ENCODE measurements around the gene CHRD.

Gene CHRD

GRCh38 chr3:184361932-184362667 is 17.8 kb upstream of the CHRD start:
- peak in 1 of 2 donors; percentile 46 for DNase-seq

- peak; percentile 95 to 96 for DNase-seq
These were observed 16.9 kb upstream of the CHRD start for GRCh38 chr3:184362668-184363546.

GRCh38 chr3:184366619-184367289 is 13.1 kb upstream of the CHRD start:
- DNase-seq, result no peak

- no peak for DNase-seq
These were observed 11.7 kb upstream of the CHRD start for GRCh38 chr3:184368116-184368515.

- no peak for DNase-seq
These were observed 11.2 kb upstream of the CHRD start for GRCh38 chr3:184368586-184369183.

- DNase-seq, result peak; percentile 65 to 66
These were observed 8.3 kb upstream of the CHRD start for GRCh38 chr3:184371570-184372018.

- no peak for DNase-seq
These were observed 7.5 kb upstream of the CHRD start for GRCh38 chr3:184372296-184372821.

GRCh38 chr3:184372911-184373310 is 6.9 kb upstream of the CHRD start:
- DNase-seq, result no peak

- no peak for DNase-seq
These were observed 6.4 kb upstream of the CHRD start for GRCh38 chr3:184373422-184373821.

GRCh38 chr3:184375747-184376461 is 4.0 kb upstream of the CHRD start:
- no peak for DNase-seq

GRCh38 chr3:184377374-184377773 is 2.5 kb upstream of the CHRD start:
- no peak for DNase-seq

GRCh38 chr3:184377882-184378445 is 1.9 kb upstream of the CHRD start, which contains the start of gene THPO:
Gene THPO (minus strand): TSS chr3:184378207. CDS start chr3:184376259, 1,948 bp downstream.
- DNase-seq, result no peak

GRCh38 chr3:184378651-184379357 is 1.1 kb upstream of the CHRD start:
- no peak for DNase-seq

GRCh38 chr3:184380185-184380626 is 352 bp downstream of the CHRD start:
- peak in 1 of 2 donors; percentile 25 for DNase-seq

- peak in 1 of 2 donors; percentile 17 for DNase-seq
These were observed 890 bp downstream of the CHRD start for GRCh38 chr3:184380627-184381260.

- no peak for DNase-seq
These were observed 1.7 kb downstream of the CHRD start for GRCh38 chr3:184381261-184382224.

GRCh38 chr3:184382326-184383032 is 2.6 kb downstream of the CHRD start:
- DNase-seq, result no peak

GRCh38 chr3:184383033-184383740 is 3.3 kb downstream of the CHRD start:
- DNase-seq, result no peak
